Cardiac fibroblast (primary cell): Measurements from ENCODE around the gene DNAH7.

Experiments used
- DNase-seq, 2 donors: peaks; one replicate each; pipeline versions ENCODE4 v3.0.0 to v3.0.0-alpha.2; 2010; ENCODE audit warnings: low read depth in 2 of 2
- H3K4me3 ChIP-seq, 2 donors: replicated peaks in 1 of 2; 1 replicate in 1 of 2; 2 replicates in 1 of 2; pipeline ENCODE4 v1.5.1; 2011; ENCODE audit warnings: low read depth in 2 of 2, low read length in 2 of 2, mild to moderate bottlenecking in 2 of 2, moderate library complexity in 1 of 2
- TF ChIP-seq, protein P1 (sequence below): IDR thresholded peaks from one replicate; pipeline ENCODE4 v1.5.1; 2011; ENCODE audit warnings: low read depth, mild to moderate bottlenecking, low read length, inconsistent platforms

The DNAH7 gene

DNA sequence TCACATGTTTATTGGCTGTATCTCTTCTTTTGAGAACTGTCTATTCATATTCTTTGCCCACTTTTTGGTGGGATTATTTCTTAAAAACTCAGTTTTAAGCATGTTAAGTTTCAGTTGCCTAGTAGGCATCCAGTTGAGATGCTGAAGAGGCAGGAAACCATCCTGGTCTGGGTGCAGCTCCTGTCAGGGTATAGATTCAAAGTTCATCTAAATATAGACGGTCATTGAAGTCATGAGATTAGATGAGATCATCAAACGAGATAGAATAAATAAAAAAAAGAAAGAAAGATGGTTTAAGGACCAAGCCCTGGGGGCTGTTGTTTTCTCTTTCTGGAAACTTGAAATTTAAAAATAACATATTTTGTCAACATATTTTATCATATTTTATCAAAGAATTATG, 9.2 kb upstream of the DNAH7 start:
- H3K4me3 ChIP-seq: no peak overlapping the region
- no peak for DNase-seq
- TF ChIP-seq, protein P1, sequence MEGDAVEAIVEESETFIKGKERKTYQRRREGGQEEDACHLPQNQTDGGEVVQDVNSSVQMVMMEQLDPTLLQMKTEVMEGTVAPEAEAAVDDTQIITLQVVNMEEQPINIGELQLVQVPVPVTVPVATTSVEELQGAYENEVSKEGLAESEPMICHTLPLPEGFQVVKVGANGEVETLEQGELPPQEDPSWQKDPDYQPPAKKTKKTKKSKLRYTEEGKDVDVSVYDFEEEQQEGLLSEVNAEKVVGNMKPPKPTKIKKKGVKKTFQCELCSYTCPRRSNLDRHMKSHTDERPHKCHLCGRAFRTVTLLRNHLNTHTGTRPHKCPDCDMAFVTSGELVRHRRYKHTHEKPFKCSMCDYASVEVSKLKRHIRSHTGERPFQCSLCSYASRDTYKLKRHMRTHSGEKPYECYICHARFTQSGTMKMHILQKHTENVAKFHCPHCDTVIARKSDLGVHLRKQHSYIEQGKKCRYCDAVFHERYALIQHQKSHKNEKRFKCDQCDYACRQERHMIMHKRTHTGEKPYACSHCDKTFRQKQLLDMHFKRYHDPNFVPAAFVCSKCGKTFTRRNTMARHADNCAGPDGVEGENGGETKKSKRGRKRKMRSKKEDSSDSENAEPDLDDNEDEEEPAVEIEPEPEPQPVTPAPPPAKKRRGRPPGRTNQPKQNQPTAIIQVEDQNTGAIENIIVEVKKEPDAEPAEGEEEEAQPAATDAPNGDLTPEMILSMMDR: no peak

GRCh38 chr2:196076778-196077568, 8.3 kb upstream of the DNAH7 start:
- H3K4me3 ChIP-seq: no peak overlapping the region
- TF ChIP-seq, protein P1: no peak
- no peak for DNase-seq

GRCh38 chr2:196075196-196075595, 6.6 kb upstream of the DNAH7 start:
- TF ChIP-seq, protein P1: no peak
- DNase-seq: peak in 1 of 2 donors; percentile 20
- no peak overlapping the region for H3K4me3 ChIP-seq

GRCh38 chr2:196074631-196075030, 6.0 kb upstream of the DNAH7 start:
- TF ChIP-seq, protein P1: no peak
- no peak overlapping the region for H3K4me3 ChIP-seq
- DNase-seq: no peak

DNA sequence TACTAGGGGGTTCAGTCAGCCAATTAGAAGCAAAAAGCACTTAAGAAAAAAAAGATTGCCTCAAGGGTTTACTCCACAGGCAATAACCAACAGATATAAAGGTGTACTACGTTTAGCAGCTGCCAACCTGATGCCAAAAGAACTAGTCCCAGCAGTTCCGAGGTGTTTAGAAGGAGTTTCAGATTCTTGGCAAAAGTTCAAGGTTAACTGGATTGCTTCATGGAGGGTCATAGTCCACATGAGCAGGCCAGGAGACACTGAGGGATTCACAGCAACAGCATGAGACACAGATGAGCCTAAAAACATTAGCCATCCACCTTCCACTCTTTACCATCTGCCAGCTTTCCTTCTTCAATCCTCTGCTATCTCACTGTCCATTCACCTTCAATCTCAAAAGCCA, 4.9 kb upstream of the DNAH7 start:
- H3K4me3 ChIP-seq: no peak overlapping the region
- DNase-seq: no peak
- TF ChIP-seq, protein P1: no peak

DNA sequence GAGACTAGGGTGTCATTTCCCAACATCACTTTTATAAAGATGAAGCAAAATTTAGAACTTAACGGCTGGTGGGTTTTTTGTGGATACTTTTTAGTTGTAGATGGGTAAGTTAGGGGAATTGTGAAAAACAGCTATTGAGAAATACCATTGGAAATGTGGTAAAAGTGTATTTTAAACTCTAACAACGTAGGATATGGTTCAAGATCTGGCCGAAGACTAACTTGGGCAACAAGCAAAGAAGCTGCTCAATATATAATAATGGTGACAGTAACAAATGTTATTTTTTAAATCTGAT, 1.6 kb downstream of the DNAH7 start:
- TF ChIP-seq, protein P1: no peak
- DNase-seq: no peak
- no peak overlapping the region for H3K4me3 ChIP-seq
